IMR-90 (cell line): Measurements from ENCODE around the gene NR2F1. TPM values are rescaled to one million over a fixed set of nuclear protein-coding genes. Genes with fewer than 3 reads are reported as not detected.

Experiments used
- ATAC-seq: fragments of 200-7000 bp; cut with Tn5 transposase; 2 replicates; pipeline ENCODE4 v1.9.1; 2020; ENCODE audit warnings: low read depth, mild to moderate bottlenecking, moderate library complexity
- BruUV-seq: library from RNA; stranded (reverse); fragments of 400-500 nt; replicated peaks from 2 replicates; lab custom pipeline; 2021; lab: Mats Ljungman, UMichigan
- CTCF ChIA-PET: fragments of 300-600 bp; formaldehyde crosslinking; extraction: SDS; loops from one replicate; lab custom pipeline; 2021; ENCODE audit warnings: antibody characterized with exemption; lab: Yijun Ruan, JAX
- POLR2A ChIA-PET: fragments of 300-600 bp; sonication (Branson Sonifier 250); formaldehyde crosslinking; loops from one replicate; lab custom pipeline; 2022; ENCODE audit warnings: antibody characterized with exemption; ENCODE audit not compliant: unreplicated experiment; lab: Charles Lee
- DNase-seq: peaks from one replicate; pipeline ENCODE4 v3.0.0; 2013
- H2AFZ ChIP-seq: replicated peaks from 2 replicates; pipeline ENCODE3; 2013; ENCODE audit warnings: low read length, mild to moderate bottlenecking; ENCODE audit not compliant: poor library complexity
- H2AK5ac ChIP-seq: 2 replicates; pipeline ENCODE4 v1.6.1; 2013; ENCODE audit warnings: low read depth, low read length, inconsistent platforms
- H2AK9ac ChIP-seq: replicated peaks from 2 replicates; pipeline ENCODE3; 2013; ENCODE audit warnings: mild to moderate bottlenecking, low read depth, low read length, moderate library complexity; ENCODE audit not compliant: poor library complexity
- H2BK120ac ChIP-seq: 2 replicates; pipeline ENCODE4 v1.6.1; 2013; ENCODE audit warnings: low read depth, low read length, inconsistent platforms
- H2BK15ac ChIP-seq: 3 replicates; pipeline ENCODE4 v1.6.1; 2013; ENCODE audit warnings: low read depth, low read length, inconsistent platforms
- H2BK20ac ChIP-seq: 2 replicates; pipeline ENCODE4 v1.6.1; 2013; ENCODE audit warnings: low read depth, mild to moderate bottlenecking, inconsistent platforms, low read length, moderate library complexity
- H2BK5ac ChIP-seq: 2 replicates; pipeline ENCODE4 v1.6.1; 2013; ENCODE audit warnings: mild to moderate bottlenecking, low read depth, low read length, inconsistent platforms; ENCODE audit not compliant: poor library complexity, severe bottlenecking
- H3K14ac ChIP-seq: replicated peaks from 2 replicates; pipeline ENCODE4 v1.6.1; 2013; ENCODE audit warnings: low read depth, low read length, inconsistent platforms
- H3K18ac ChIP-seq: 2 replicates; pipeline ENCODE4 v1.6.1; 2013; ENCODE audit warnings: low read depth, low read length, control low read depth
- H3K23ac ChIP-seq: 2 replicates; pipeline ENCODE4 v1.6.1; 2013; ENCODE audit warnings: low read depth, low read length, inconsistent platforms
- H3K27ac ChIP-seq: 2 replicates; pipeline ENCODE4 v1.5.1; 2013; ENCODE audit warnings: mild to moderate bottlenecking, control low read depth, low read length; ENCODE audit not compliant: insufficient read depth
- H3K27me3 ChIP-seq: 2 replicates; pipeline ENCODE4 v1.6.1; 2013; ENCODE audit warnings: low read length; ENCODE audit not compliant: control insufficient read depth, insufficient read depth
- H3K36me3 ChIP-seq: 2 replicates; pipeline ENCODE4 v1.6.1; 2013; ENCODE audit warnings: low read length, mixed read lengths; ENCODE audit not compliant: control insufficient read depth, insufficient read depth
- H3K4ac ChIP-seq: 2 replicates; pipeline ENCODE4 v1.6.1; 2013; ENCODE audit warnings: low read depth, low read length, inconsistent platforms
- H3K4me1 ChIP-seq: 2 replicates; pipeline ENCODE4 v1.6.1; 2013; ENCODE audit warnings: low read length, mixed read lengths; ENCODE audit not compliant: control insufficient read depth, insufficient read depth
- H3K4me2 ChIP-seq: 2 replicates; pipeline ENCODE4 v1.6.1; 2013; ENCODE audit warnings: low read depth, mild to moderate bottlenecking, control low read depth, low read length, moderate library complexity
- H3K4me3 ChIP-seq: 2 replicates; pipeline ENCODE4 v1.5.1; 2013; ENCODE audit warnings: low read depth, mild to moderate bottlenecking, control low read depth, low read length, moderate library complexity; ENCODE audit not compliant: insufficient read depth
- H3K56ac ChIP-seq: 2 replicates; pipeline ENCODE4 v1.6.1; 2013; ENCODE audit warnings: low read length, inconsistent platforms; ENCODE audit not compliant: insufficient read depth; ENCODE audit errors: extremely low read depth
- H3K79me1 ChIP-seq, 2 experiments: 2 replicates each; pipeline ENCODE4 v1.6.1; 2013; ENCODE audit warnings: low read length in 2 of 2, inconsistent platforms in 1 of 2, low read depth in 1 of 2
- H3K9ac ChIP-seq: 2 replicates; pipeline ENCODE4 v1.6.1; 2013; ENCODE audit warnings: low read depth, low read length, control low read depth
- H3K9me1 ChIP-seq: 2 replicates; pipeline ENCODE4 v1.6.1; 2013; ENCODE audit warnings: low read length, inconsistent platforms; ENCODE audit not compliant: insufficient read depth
- H3K9me3 ChIP-seq: 2 replicates; pipeline ENCODE4 v1.6.1; 2013; ENCODE audit warnings: low read length; ENCODE audit not compliant: control insufficient read depth, insufficient read depth
- H4K20me1 ChIP-seq: 2 replicates; pipeline ENCODE4 v1.6.1; 2013; ENCODE audit warnings: low read length, inconsistent platforms; ENCODE audit not compliant: insufficient read depth
- H4K5ac ChIP-seq: 2 replicates; pipeline ENCODE4 v1.6.1; 2013; ENCODE audit warnings: mild to moderate bottlenecking, low read depth, low read length, control low read depth
- H4K8ac ChIP-seq, 2 experiments: 2 replicates each; pipeline ENCODE4 v1.6.1; 2013; ENCODE audit warnings: low read depth in 2 of 2, low read length in 2 of 2, control low read depth in 1 of 2, inconsistent platforms in 1 of 2
- H4K91ac ChIP-seq: 2 replicates; pipeline ENCODE4 v1.6.1; 2013; ENCODE audit warnings: low read depth, low read length, inconsistent platforms; ENCODE audit not compliant: insufficient read depth
- BHLHE40 ChIP-seq: fragments of 150-350 bp; IDR thresholded peaks from 2 replicates; pipeline ENCODE4 v1.6.1; 2016; ENCODE audit warnings: mild to moderate bottlenecking, low read depth, low read length
- CEBPB ChIP-seq: IDR thresholded peaks from 2 replicates; pipeline ENCODE4 v1.6.1; 2012; ENCODE audit warnings: low read depth, low read length, improper control_type of control experiment
- CHD1 ChIP-seq: IDR thresholded peaks from 2 replicates; pipeline ENCODE4 v1.6.1; 2012; ENCODE audit warnings: low read depth, low read length, improper control_type of control experiment
- CTCF ChIP-seq: conservative IDR thresholded peaks from 2 replicates; pipeline ENCODE4 v1.5.1; 2012; ENCODE audit warnings: mild to moderate bottlenecking, low read depth, low read length, improper control_type of control experiment
- ELK1 ChIP-seq: fragments of 150-350 bp; IDR thresholded peaks from 2 replicates; pipeline ENCODE4 v1.6.1; 2016; ENCODE audit warnings: low read depth, mild to moderate bottlenecking, low read length, moderate library complexity, borderline replicate concordance
- FOS ChIP-seq: fragments of 150-350 bp; IDR thresholded peaks from 2 replicates; pipeline ENCODE4 v1.6.1; 2016; ENCODE audit warnings: low read depth, low read length
- MAZ ChIP-seq: IDR thresholded peaks from 2 replicates; pipeline ENCODE4 v1.6.1; 2012; ENCODE audit warnings: low read depth, mild to moderate bottlenecking, low read length, improper control_type of control experiment, moderate library complexity, borderline replicate concordance
- MXI1 ChIP-seq: IDR thresholded peaks from 2 replicates; pipeline ENCODE4 v1.6.1; 2012; ENCODE audit warnings: low read depth, mild to moderate bottlenecking, low read length, moderate library complexity, borderline replicate concordance
- RAD21 ChIP-seq: IDR thresholded peaks from 2 replicates; pipeline ENCODE4 v1.6.1; 2012; ENCODE audit warnings: low read length, improper control_type of control experiment
- RCOR1 ChIP-seq: IDR thresholded peaks from 2 replicates; pipeline ENCODE4 v1.6.1; 2012; ENCODE audit warnings: mild to moderate bottlenecking, low read length, improper control_type of control experiment; ENCODE audit not compliant: insufficient replicate concordance
- SMC3 ChIP-seq: fragments of 150-350 bp; IDR thresholded peaks from 2 replicates; pipeline ENCODE4 v1.6.1; 2016; ENCODE audit warnings: low read depth, mild to moderate bottlenecking, antibody characterized with exemption, low read length, moderate library complexity
- USF2 ChIP-seq: fragments of 150-350 bp; IDR thresholded peaks from 2 replicates; pipeline ENCODE4 v1.6.1; 2017; ENCODE audit warnings: mild to moderate bottlenecking, antibody characterized with exemption, low read length, low read depth
- WGBS, 2 experiments: methylation state at CpG; one replicate each; pipeline versions ENCODE4 v1.1.5 to v1.1.7; 2013; ENCODE audit warnings: missing lambda C conversion rate in 2 of 2; ENCODE audit not compliant: insufficient read length in 1 of 2; ENCODE audit errors: extremely low coverage in 2 of 2; 5-methylcytosine and 5-hydroxymethylcytosine counted together
- dilution Hi-C: fragments of 300-500 bp; cut with HindIII; formaldehyde crosslinking; loops from one replicate; pipeline ENCODE4 v1.14.3; 2018; ENCODE audit warnings: low sequenced_read_pairs; ENCODE audit not compliant: unreplicated experiment
- in situ Hi-C: fragments of 300-500 bp; cut with MboI; formaldehyde crosslinking; loops from 3 replicates; pipeline ENCODE4 v1.14.3; 2019; ENCODE audit warnings: low sequenced_read_pairs, inconsistent platforms, mixed read lengths
- intact Hi-C: fragments of 100-400 bp; cut with micrococcal nuclease; formaldehyde crosslinking; loops from 2 replicates; pipeline ENCODE4 v1.10.0; 2022
- polyA plus RNA-seq, 3 experiments: library from polyadenylated mRNA; depleted of rRNA; stranded (reverse); fragments of >200 nt; gene quantifications; 2 replicates each; pipeline ENCODE4 v1.2.3, GENCODE V29; 2012; ENCODE audit warnings: low replicate concordance in 1 of 3
- total RNA-seq: library from RNA; depleted of rRNA; stranded (reverse); fragments of >200 nt; gene quantifications from 2 replicates; pipeline ENCODE4 v1.2.3, GENCODE V29; 2012

NR2F1 gene
- total and polyA plus RNA-seq, 2 of the 4 experiments (the other 2 are of a cell fraction) = 19.0 to 160 TPM

- Histone ChIP-seq H3K9ac (no peak overlapping the region), H3K27me3 (no peaks in the 10 kb centered on the region), H3K4ac (no peak overlapping the region), H3K36me3 (peaks cover 11% of the 10 kb centered on the region), H3K79me1 (peaks cover 0 to 3% of the 10 kb centered on the region in 2 experiments; a peak in 2 of 4 replicates), H2AFZ (no peak overlapping the region), H3K18ac (no peak overlapping the region), H3K14ac (no peak overlapping the region), H4K8ac (no peak overlapping the region), H4K91ac (no peak overlapping the region), H3K9me3 (0 out of 2 replicates have a peak, but pooled peaks cover 2% of the 10 kb centered on the region), H3K4me3 (no peak overlapping the region), H3K27ac (no peak overlapping the region), H3K23ac (no peak overlapping the region), H3K9me1 (no peaks in the 10 kb centered on the region), H2BK120ac (no peak overlapping the region), H3K4me1 (no peaks in the 10 kb centered on the region), H2AK5ac (no peak overlapping the region), H2BK15ac (no peak overlapping the region), H2AK9ac (no peak overlapping the region), H4K20me1 (no peaks in the 10 kb centered on the region), H2BK5ac (no peak overlapping the region), H3K4me2 (no peak overlapping the region; the same call in 1 of the 2 replicates), H2BK20ac (no peak overlapping the region), H3K56ac (no peak overlapping the region), H4K5ac (no peak overlapping the region)
- WGBS, 2 experiments = no CpG with 5 or more reads among the region's 4 CpGs
- DNase-seq (no peak), ATAC-seq (no peak)
- POLR2A ChIA-PET = no interaction called here
- CTCF ChIA-PET = no interaction called here
- TF ChIP-seq FOS = no peak
- no peak for TF ChIP-seq CTCF
- no peak for TF ChIP-seq MAZ
- TF ChIP-seq ELK1 = no peak
- no peak for TF ChIP-seq USF2
- TF ChIP-seq CHD1 = no peak
- no peak for TF ChIP-seq RCOR1
- no peak for TF ChIP-seq SMC3
- no peak for TF ChIP-seq RAD21
- no peak for TF ChIP-seq CEBPB
- no peak for TF ChIP-seq BHLHE40
- no peak for TF ChIP-seq MXI1
- BruUV-seq = no TSS peak
- intact Hi-C loops = no loop called here
- in situ Hi-C loops = no loop called here
- dilution Hi-C loops = no loop called here
Measured at GRCh38 chr5:93545872-93546271, 37.1 kb upstream of the NR2F1 start.
